ENCODE measurements around the gene MEGF10.
A peak's percentile ranks its signal among the peaks of the same experiment; 100 is the strongest.
"Not testable (repeated sequence)": the region's sequence is repeated elsewhere in the genome, so short reads cannot be mapped to it uniquely, and the experiment has no call there.

Gene MEGF10

DNA sequence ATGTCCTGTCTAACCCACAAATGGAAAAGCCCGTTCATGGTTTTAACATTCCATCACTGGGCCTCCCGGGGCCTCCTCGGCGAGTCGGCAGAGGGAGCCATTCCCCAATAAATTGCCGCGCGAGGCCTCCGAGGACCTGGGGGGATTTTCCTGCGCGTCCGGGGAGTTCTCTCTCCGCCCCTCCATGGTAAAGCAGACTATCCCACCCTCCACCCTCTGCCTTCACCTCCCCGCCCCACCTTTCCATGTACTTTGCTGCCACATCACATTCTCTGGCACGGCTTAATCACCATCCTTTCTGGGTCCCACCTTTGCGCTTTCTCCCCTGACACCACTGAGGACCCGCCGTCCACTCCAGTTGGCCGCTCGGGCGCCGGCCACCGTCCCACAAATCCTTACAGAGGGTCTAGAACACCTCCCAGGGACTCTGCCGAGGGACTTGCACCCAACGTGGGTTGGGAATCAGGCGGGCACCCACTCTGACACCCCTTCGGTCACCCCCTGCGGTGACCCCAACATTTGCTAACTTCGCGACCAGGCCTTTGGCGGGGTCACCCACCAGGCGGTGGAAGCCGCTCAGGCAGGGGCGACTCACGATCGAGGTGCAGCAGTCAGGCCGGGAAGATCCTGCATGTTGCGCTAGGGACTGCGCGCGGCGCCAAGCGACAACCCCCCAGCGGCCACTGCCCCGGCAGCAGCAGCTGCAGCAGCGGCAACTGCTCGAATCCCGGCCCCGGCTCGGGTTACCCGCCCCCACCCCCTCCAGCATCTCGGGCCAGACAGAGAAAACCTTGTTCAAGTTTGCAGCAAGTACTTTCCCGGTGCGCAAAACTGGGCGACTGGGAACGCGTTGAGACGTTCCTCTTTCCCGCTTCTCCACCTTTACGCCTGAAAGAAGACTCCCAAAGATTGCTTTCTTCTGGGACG lies at the start of gene MEGF10:
Gene MEGF10, plus strand, starts transcription at position 778 of the 927 bp plus-strand sequence. CDS start 40,513 bp downstream, outside the sequence.
- TF ChIP-seq, protein P1, sequence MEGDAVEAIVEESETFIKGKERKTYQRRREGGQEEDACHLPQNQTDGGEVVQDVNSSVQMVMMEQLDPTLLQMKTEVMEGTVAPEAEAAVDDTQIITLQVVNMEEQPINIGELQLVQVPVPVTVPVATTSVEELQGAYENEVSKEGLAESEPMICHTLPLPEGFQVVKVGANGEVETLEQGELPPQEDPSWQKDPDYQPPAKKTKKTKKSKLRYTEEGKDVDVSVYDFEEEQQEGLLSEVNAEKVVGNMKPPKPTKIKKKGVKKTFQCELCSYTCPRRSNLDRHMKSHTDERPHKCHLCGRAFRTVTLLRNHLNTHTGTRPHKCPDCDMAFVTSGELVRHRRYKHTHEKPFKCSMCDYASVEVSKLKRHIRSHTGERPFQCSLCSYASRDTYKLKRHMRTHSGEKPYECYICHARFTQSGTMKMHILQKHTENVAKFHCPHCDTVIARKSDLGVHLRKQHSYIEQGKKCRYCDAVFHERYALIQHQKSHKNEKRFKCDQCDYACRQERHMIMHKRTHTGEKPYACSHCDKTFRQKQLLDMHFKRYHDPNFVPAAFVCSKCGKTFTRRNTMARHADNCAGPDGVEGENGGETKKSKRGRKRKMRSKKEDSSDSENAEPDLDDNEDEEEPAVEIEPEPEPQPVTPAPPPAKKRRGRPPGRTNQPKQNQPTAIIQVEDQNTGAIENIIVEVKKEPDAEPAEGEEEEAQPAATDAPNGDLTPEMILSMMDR (IDR thresholded peaks at IDR 0.05; ENCODE audit: low read depth, low read length, missing control alignments): peak; percentile 65
- DNase-seq (ENCODE audit: low read depth): no peak
- no peak within 1 kb of the TSS for H3K4me3 ChIP-seq (ENCODE audit: low read depth, low read length)

DNA sequence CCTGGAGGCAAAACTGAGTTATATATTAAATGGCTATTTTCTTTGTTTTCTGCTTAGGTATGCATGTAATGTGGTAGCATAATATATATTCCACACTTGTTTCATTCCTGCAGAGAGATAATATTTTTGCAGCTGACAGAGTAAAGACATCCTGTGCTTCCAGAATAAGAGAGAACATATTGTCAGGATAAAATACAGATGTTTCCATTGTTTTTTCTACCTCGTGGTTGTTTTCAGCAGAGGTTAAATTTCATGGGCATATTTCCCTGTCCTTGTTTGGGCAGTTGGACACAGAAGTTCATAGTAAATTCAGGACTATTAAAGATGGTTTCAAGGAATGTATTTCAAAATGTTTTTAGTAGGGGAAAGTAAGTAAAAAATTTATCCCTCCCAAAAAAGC lies 47.6 kb upstream of the MEGF10 start:
- no peak overlapping the region for H3K4me3 ChIP-seq (ENCODE audit: low read depth, low read length)
- TF ChIP-seq, protein P1 (IDR thresholded peaks at IDR 0.05; ENCODE audit: low read depth, low read length, missing control alignments): no peak
- no peak for DNase-seq (ENCODE audit: low read depth)

DNA sequence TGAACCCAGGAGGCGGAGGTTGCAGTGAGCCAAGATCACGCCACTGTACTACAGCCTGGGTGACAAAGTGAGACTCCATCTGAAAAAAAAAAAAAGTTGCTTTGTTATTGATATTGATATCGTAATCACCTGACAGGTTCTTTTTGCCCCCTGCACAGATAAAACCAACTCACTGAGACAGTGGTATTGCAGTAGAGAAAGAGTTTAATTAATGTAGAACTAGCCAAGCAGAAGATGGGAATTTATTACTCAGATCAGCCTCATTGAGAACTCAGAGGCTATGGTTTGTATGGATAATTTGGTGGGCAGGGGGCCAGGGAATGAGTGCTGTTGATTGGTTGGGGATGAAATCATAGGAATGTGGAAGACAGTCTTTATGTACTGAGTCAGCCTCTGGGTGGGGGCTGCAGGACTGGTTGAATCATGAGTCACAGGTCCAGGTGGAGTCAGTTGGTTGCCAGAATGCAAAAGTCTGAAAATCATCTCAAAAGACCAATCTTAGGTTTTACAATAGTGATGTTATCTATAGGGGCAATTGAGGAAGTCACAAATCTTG lies 35.8 kb upstream of the MEGF10 start:
- DNase-seq (ENCODE audit: low read depth): no peak
- no peak overlapping the region for H3K4me3 ChIP-seq (ENCODE audit: low read depth, low read length)
- TF ChIP-seq, protein P1 (IDR thresholded peaks at IDR 0.05; ENCODE audit: low read depth, low read length, missing control alignments): no peak

DNA sequence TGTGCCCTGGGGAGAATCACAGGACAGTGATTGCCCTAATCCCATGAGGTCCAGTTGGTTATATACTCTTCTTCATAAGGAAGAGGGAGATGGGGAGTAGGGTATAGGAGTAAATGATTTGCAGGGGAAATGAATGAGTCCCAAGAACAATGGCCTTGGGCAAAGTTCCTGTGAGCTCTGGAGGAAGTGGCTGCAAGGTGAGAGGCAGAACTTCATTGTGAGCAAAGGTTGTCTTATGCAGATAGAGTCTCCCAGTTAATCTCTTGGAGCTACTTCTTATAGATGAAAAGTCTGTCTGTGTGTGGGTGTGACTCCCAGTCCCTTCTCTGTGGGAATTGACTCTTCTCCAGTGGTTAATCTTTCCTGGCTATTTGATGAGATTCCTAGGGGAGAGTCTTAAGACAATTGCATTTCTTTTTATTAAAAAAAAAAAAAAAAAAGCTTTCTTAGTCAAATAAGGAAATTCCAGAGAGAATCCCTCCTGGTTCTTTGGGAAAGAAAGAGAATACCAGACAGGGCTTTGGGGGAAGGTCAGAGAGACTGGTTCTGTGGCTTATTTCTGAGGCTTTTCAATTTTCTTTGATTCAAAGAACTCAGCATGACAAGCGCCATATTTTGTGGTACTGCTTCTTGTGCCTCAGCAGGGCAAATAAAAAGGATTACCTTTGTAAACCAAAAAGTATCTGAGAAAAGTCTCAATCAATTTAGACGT lies 33.6 kb upstream of the MEGF10 start:
- H3K4me3 ChIP-seq (ENCODE audit: low read depth, low read length): no peak overlapping the region
- no peak for DNase-seq (ENCODE audit: low read depth)
- TF ChIP-seq, protein P1 (IDR thresholded peaks at IDR 0.05; ENCODE audit: low read depth, low read length, missing control alignments): no peak

DNA sequence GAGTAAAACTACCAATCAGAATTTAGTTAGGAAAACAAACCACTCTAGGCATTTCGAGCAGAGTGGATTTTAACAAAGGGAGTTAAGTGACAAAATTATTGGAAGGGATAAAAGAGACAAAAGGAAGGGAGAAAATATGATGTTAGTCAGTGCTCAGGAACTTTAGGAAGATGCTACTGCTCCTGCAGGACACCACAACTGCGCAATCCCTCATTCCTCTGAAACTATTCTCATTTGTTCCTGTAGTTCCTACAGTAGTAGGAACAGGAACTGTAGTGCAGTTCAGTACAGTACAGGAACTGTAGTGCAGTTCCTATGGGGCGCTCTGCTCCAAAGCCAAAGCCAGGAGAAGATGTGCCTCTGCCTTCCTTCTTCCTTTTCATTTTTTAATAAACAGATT lies 29.9 kb upstream of the MEGF10 start:
- TF ChIP-seq, protein P1 (IDR thresholded peaks at IDR 0.05; ENCODE audit: low read depth, low read length, missing control alignments): no peak
- no peak for DNase-seq (ENCODE audit: low read depth)
- H3K4me3 ChIP-seq (ENCODE audit: low read depth, low read length): no peak overlapping the region

DNA sequence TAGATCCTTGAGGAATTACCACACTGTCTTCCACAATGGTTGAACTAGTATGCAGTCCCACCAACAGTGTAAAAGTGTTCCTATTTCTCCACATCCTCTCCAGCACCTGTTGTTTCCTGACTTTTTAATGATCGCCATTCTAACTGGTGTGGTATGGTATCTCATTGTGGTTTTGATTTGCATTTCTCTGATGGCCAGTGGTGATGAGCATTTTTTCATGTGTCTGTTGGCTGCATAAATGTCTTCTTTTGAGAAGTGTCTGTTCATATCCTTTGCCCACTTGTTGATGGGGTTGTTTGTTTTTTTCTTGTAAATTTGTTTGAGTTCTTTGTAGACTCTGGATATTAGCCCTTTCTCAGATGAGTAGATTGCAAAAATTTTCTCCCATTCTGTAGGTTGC lies 25.1 kb upstream of the MEGF10 start:
- not testable (repeated sequence) for H3K4me3 ChIP-seq (ENCODE audit: low read depth, low read length)

DNA sequence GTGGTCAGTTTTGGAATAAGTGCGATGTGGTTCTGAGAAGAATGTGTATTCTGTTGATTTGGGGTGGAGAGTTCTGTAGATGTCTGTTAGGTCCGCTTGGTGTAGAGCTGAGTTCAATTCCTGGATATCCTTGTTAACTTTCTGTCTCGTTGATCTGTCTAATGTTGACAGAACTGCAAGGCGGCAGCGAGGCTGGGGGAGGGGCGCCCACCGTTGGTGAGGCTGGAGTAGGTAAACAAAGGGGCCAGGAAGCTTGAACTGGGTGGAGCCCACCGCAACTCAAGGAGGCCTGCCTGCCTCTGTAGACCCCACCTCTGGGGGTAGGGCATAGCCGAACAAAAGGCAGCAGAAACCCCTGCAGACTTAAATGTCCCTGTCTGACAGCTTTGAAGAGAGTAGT lies 22.3 kb upstream of the MEGF10 start:
- not testable (repeated sequence) for DNase-seq (ENCODE audit: low read depth); H3K4me3 ChIP-seq (ENCODE audit: low read depth, low read length)

More for the DNA sequence above, 25.1 kb upstream of the MEGF10 start:
- not testable (repeated sequence) for DNase-seq (ENCODE audit: low read depth)

DNA sequence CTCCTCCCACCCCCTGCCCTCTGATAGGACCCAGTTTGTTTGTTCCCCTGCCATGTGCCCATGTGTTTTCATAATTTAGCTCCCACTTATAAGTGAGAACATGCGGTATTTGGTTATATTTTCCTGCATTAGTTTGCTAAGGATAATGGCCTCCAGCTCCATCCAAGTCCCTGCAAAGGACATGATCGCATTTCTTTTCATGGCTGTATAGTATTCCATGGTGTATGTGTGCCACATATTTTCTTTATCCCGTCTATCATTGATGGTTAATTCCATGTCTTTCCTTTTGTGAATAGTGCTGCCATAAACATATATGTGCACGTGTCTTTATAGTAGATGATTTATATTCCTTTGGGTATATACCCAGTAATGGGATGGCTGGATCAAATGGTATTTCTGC lies 19.9 kb upstream of the MEGF10 start:
- not testable (repeated sequence) for DNase-seq (ENCODE audit: low read depth)

More for the DNA sequence above, 19.9 kb upstream of the MEGF10 start:
- H3K4me3 ChIP-seq (ENCODE audit: low read depth, low read length): not testable (repeated sequence)
